ENCODE data around the gene KCTD19.

GRCh38 chr16:67264277-67264676 lies 62.3 kb downstream of the KCTD19 start:
- no peak for TF ChIP-seq CTCF (IDR thresholded peaks at IDR 0.05)
- TF ChIP-seq POLR2A (IDR thresholded peaks at IDR 0.05) = no peak
- no peak for TF ChIP-seq POLR2AphosphoS5 (IDR thresholded peaks at IDR 0.05)

All from prostate gland (tissue), 2 donors.